Measurements from ENCODE around the gene NUDT1.

Gene NUDT1

DNA sequence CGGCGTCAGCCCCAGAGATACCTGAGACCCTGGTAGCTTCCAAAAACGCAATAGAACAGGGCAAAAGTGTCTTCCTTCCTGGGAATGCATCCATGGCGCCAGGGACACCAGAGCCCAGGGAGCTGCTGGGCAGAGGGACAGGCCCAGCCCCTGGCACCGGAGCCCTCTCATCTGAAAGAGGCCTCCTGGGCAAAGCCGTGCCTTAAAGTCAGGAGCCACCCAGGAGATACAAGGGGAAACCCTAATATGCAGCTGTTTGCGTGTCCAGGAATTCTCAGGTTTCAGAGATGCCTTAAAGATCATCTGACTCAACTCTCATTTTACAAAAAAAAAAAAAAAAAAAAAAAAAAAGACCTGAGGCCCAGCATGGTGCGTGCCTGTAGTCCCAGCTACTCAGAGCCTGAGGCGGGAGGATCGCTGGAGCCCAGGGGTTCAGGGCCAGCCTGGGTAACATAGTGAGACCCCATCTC, 28.0 kb downstream of the NUDT1 start:
- no peak for DNase-seq (ENCODE audit: low read depth)

DNA sequence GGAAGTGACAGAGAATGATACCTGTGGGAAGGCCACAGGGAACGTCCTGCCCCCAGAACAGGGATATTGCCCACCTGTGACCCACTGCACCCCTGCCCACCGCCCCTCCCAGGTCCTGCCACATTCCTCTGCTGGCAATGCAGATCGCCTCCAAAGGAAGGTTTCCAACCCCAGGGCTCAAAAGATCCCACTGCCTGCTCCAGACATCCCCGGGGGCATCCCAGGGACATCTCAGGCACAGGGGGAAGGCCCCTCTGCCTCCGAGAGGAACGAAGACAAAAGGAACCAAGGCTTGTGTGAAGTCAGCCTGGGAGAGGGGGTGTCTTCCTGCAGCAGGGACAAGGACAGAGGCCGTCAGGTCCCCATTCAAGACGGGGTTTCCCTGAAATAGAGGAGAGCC, 28.5 kb downstream of the NUDT1 start:
- DNase-seq (ENCODE audit: low read depth), result no peak

GRCh38 chr7:2271273-2272026, 29.4 kb downstream of the NUDT1 start:
- no peak for DNase-seq (ENCODE audit: low read depth)

GRCh38 chr7:2272031-2272430, 30.0 kb downstream of the NUDT1 start:
- DNase-seq (ENCODE audit: low read depth), result no peak

GRCh38 chr7:2273866-2274265, 31.8 kb downstream of the NUDT1 start:
- no peak for DNase-seq (ENCODE audit: low read depth)

DNA sequence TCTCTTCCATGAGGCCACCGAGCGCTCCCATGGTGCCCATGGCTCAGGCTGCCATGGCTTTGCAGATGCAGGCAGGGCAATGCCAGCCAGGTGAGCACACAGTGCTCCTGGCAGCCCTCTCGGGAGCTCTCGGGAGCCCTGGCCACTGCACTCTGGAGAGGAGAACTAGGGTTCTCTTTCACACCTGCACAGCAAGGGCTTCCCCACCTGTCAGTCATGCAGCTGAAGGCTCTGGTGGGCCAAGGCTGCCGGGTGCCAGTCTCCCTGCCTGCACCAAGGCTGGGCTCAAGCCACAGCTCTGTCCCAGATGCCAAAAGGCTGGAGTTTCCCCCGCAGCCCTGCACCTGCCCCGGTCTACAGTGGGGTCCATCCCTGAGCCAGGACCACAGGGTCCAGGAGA, 32.6 kb downstream of the NUDT1 start:
- no peak for DNase-seq (ENCODE audit: low read depth)

DNA sequence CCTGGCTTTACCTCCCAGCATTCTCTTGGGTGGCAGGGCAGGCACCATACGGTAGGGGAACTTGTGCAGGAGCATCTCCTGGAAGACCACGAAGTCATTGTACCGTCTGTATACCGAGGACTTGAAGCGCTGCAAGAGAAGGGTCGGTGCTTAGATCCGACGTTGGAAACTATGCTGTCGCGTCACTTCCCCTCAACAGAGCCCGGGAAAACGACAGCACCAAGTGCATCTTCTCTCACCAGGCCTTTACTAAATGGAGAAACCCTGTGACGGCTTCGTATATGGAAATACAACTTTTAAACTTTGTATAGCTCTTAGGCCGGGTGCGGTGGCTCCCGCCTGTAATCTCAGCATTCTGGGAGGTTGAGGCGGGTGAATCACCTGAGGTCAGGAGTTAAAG, 33.1 kb downstream of the NUDT1 start:
- no peak for DNase-seq (ENCODE audit: low read depth)

DNA sequence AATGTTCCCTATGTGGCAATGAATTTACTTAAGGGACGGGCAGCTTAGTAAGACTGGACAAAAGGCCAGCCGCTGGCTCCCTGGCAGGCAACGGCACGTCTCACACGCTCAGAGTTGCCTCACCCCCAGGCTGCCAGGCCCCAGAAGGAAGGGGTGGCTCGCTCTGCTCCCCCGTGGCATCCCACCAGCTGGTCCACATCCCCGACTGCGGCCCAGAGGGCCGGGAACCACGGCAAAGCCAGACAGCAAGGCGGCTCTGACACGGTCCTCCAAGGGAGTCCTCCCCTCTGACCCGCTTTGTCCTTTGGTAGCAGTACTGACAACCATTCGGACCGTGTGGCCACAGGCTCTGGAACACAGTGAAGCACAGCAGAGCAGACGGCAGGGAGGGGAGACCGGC, 34.1 kb downstream of the NUDT1 start:
- DNase-seq (ENCODE audit: low read depth), result no peak

GRCh38 chr7:2278026-2278425, 36.0 kb downstream of the NUDT1 start:
- no peak for DNase-seq (ENCODE audit: low read depth)

- no peak for DNase-seq (ENCODE audit: low read depth)
Observed at GRCh38 chr7:2279896-2280295, 37.9 kb downstream of the NUDT1 start.

GRCh38 chr7:2280424-2280823, 38.4 kb downstream of the NUDT1 start:
- DNase-seq (ENCODE audit: low read depth), result no peak

DNA sequence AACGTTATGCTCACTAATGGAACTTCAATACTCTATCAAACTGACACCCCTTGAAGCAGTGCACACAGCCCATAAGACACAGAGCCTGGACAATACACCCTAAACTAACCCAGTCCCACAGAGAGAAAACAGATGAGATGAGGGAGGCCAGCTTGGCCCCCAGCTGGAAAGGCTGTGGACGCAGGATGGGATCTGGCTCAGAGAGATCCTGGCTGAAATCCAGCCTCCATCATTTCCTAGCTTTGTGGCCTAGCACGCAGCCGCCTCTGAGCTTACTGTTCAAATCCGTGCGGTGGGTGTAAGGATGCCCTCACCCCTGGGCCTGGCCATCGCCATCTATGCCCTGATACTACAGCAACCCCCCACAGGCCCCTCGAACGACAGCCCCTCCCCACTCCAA, 39.5 kb downstream of the NUDT1 start:
- DNase-seq (ENCODE audit: low read depth), result no peak

- no peak for DNase-seq (ENCODE audit: low read depth)
Observed at GRCh38 chr7:2282185-2282751, 40.2 kb downstream of the NUDT1 start.

GRCh38 chr7:2283074-2283473, 41.0 kb downstream of the NUDT1 start:
- no peak for DNase-seq (ENCODE audit: low read depth)

DNA sequence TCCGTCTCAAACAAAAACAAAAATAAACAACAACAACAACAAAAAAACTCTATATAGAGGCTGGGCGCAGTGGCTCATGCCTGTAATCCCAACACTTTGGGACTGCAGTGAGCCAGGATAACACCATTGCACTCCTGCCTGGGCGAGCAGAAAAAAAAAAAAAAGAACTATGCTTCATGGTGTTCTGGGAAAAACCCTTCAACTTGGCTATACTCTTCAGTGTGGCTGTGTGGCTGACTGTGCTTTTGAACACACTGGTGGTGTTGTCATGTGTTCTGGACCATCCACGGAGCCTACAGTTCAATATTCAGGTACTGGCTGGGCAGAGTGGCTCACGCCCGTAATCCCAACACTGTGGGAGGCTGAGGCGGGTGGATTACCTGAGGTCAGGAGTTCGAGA, 45.7 kb downstream of the NUDT1 start:
- no peak for DNase-seq (ENCODE audit: low read depth)

DNA sequence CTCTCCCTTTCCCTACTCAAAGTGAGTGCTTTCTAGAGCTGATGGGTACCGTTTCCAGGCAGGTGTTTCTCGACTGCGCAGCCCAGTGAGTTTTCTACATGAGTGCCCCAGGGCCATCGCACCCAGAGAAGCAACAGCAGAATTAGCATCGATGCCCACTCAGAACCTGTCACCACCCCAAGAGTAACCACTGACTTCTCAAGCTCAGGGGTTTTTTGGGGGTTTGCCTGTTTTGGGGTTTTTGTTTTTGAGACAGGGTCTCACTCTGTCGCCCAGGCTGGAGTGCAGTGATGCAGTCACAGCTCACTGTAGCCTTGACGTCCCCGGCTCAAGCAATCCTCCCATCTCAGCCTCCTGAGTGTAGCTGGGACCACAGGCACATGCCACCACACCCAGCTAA, 46.5 kb downstream of the NUDT1 start:
- DNase-seq (ENCODE audit: low read depth), result no peak

- no peak for DNase-seq (ENCODE audit: low read depth)
Observed at GRCh38 chr7:2289111-2289586, 47.1 kb downstream of the NUDT1 start.

DNA sequence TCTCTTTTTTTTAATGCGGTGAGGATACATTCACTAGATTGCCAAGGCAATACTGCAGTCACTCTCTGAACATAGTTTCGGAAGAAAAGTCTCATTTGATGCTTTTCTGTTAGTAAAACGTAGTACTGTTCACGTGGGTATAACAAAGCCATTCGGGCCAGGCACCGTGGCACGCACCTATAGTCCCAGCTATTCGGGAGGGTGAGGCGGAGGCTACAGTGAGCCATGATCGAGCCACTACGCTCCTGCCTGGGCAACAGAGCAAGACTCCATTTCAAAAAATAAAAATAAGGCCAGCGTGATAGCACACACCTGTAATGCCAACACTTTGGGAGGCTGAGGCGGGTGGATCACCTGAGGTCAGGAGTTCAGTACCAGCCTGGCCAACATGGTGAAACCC, 47.6 kb downstream of the NUDT1 start:
- DNase-seq (ENCODE audit: low read depth), result no peak

DNA sequence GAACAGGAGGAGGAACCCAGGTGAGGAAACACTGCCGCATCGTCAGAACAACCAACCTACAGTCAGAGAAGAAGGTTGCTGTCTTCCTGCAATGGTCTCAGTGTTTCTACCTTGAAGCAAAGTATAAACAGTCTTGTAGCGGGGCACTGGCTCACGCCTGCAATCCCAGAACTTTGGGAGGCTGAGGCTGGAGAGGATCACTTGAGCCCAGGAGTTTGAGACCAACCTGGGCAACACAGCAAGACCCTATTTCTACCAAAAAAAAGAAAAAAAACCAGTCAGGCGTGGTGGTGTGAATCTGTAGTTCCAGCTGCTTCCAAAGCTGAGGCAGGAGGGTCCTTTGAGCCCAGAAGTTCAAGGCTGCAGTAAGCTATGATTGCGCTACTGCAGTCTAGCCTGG, 48.9 kb downstream of the NUDT1 start:
- no peak for DNase-seq (ENCODE audit: low read depth)

- DNase-seq (ENCODE audit: low read depth), result no peak
Observed at GRCh38 chr7:2295936-2296620, 54.1 kb downstream of the NUDT1 start.

- DNase-seq (ENCODE audit: low read depth), result no peak
Observed at GRCh38 chr7:2296832-2297231, 54.8 kb downstream of the NUDT1 start.

DNA sequence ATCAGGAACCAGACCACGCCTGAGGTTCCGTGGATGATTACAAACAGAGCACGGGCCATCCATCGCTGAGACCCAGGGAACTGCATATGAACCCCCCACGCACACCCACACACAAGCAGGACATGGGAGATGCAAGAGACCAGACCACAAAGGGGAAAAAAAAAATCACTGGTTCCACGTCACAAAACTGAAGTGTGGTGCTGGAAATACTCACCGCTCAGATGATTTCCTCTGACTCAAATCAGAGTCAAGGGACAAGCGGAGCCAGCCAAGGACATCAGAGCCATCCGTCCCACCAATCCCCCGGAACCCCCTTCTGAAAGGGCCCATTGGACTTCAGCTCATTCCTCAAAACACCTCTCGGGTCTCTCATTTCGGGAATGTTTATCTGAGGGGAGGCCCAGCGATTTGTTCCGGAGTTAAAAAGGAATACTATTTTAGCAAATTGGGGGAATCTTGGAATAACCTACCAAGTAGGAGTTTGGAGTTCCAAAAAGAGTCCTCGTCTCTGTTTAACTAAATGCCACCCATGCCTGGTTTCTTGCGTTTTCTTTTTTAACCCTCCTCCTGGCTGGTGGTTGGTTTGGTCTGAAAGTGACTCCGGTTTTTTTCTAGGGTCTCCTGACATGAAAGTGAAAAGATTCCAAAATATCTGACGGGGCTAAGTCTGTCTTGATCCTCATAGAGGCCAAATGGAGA, 57.3 kb downstream of the NUDT1 start:
- DNase-seq (ENCODE audit: low read depth), result no peak

Data from activated gamma-delta T cell treated with anti-CD3 and anti-CD28 coated beads, Interleukin-2, amount 50 U/mL, for 16 hours (primary cell).